AG08395 (cell line): ENCODE data around the gene BICRAL.
"Not testable (repeated sequence)": the region's sequence is repeated elsewhere in the genome, so short reads cannot be mapped to it uniquely, and the experiment has no call there.

Experiments used
- DNase-seq: peaks from one replicate; pipeline ENCODE4 v3.0.0; 2012; ENCODE audit warnings: mixed read lengths, low spot score

The BICRAL gene

DNA sequence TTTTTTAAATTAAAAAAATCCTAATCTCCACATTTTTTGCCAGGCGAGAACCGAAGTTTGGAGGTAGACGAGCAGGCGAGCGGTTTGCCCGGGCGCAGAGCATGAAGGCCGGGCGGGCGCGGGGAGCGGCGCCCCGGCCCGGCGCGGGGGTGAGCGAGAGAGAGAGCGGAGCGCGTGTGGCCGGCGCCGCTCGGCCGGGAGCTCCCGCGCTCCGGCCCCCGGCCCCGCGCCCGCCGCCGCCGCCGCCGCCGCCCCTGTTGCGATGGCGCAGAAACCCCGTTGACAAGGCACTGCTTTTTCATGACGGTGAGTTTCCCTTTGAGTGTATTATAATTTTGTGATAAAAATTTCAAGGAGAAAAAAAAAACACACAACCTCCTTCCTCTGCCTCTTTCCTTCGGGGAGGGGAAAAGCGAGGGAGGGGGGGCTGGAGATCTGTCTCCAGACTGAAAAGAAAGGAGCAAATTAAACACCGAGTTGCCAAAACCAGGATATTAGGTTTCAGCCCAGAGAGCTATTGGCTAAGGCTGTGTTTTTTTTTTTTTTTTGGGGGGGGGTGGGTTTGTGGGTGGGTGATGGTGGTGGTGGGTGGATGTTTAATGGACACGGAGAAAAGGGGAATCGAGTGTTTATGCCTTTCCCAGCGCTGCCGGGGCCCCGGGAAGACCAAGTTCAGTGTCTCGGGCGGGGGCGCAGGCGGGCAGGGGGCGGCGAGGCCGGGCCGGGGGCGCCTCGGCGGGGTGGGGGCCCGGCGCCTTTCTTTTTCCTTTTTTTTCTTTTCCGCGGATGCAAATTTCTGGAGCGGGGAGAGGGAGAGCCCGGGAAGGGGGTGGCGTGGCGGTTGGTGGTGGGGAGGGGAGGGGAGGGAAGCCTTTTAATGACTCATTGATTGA lies at the start of gene BICRAL:
TSS of gene BICRAL (plus strand) at position 257 of the 893 bp plus-strand sequence. CDS start 39,971 bp downstream, outside the sequence.
- peak; percentile 77 for DNase-seq

GRCh38 chr6:42733867-42734481 lies 47.9 kb upstream of the BICRAL start:
- not testable (repeated sequence) for DNase-seq

DNA sequence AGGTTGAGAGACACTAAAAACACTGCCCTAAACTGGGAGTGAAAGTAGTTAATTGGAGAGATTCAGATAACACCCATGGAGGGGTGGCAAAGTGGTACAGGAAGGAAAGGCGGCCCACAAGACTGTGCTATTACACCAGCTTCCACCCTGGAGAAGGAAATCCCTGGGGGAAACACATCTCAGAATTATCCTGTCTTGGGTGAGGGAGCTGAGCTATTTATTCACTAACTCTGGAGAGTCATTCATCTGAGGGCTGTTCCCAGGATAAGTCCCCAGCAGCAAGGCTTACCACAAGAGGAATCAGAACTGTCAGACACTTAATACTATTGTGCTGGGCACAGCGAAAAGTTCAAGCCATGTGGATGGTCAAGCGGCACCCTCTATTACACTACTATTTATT lies 45.9 kb upstream of the BICRAL start:
- DNase-seq: no peak

GRCh38 chr6:42740725-42741124 lies 41.1 kb upstream of the BICRAL start:
- no peak for DNase-seq

- DNase-seq: no peak
Measured at GRCh38 chr6:42742116-42742894, 39.5 kb upstream of the BICRAL start.

- DNase-seq: no peak
Measured at GRCh38 chr6:42744351-42744893, 37.4 kb upstream of the BICRAL start.

- DNase-seq: no peak
Measured at GRCh38 chr6:42745083-42745639, 36.7 kb upstream of the BICRAL start.

- DNase-seq: peak; percentile 99
Measured at GRCh38 chr6:42745640-42746462, 36.0 kb upstream of the BICRAL start, which contains the start of gene TBCC. Gene TBCC (minus strand): TSS chr6:42746103. CDS start chr6:42746073, 30 bp downstream.

DNA sequence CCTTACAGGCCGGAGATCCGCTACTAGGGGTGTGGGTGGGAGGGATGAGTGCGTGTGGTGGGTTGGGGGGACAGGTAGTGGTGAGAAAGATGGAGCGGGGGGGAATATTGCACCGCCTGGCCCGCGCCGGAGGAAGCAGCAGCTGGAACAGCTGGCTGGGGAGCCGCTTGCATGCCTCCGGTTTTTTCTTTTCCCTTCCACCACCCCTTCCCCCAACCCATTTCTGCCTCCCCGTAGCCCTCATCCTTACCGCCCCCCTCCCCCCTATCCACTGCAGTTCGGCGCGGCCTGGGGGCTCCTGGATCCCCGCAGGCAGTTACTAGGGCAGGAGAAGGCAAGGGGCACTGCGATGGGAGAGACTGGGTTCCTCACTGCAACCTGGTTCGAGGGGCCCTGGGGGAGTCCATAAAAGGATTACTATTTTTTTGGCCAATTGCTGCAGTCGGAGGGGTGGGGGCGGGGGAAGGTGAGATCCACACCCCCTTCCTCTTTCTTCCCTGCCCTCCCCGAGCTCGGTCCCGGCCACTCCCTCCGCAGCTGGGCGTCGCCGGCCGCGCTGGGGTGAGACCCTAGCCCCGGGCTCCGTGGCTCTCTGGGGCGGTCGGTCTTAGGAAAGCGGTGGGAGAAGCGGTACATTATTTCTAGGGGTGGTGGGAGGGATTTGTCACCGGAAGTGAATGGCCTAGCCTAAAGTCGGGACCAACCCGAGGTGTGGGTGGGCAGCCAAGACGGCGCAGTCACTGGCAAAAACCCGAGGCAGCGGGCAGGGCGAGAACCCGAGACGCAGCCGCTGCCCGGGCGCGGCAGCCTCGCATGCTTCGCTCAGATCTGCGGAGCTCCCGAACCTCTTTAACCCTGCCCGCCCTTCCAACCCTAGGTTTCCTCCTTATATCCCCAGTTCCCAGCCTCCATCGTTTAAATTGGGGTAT lies 35.1 kb upstream of the BICRAL start:
- DNase-seq: peak; percentile 83

- no peak for DNase-seq
Measured at GRCh38 chr6:42748203-42748898, 33.5 kb upstream of the BICRAL start.

- DNase-seq: no peak
Measured at GRCh38 chr6:42751055-42751454, 30.8 kb upstream of the BICRAL start.

- no peak for DNase-seq
Measured at GRCh38 chr6:42754759-42755158, 27.1 kb upstream of the BICRAL start.

DNA sequence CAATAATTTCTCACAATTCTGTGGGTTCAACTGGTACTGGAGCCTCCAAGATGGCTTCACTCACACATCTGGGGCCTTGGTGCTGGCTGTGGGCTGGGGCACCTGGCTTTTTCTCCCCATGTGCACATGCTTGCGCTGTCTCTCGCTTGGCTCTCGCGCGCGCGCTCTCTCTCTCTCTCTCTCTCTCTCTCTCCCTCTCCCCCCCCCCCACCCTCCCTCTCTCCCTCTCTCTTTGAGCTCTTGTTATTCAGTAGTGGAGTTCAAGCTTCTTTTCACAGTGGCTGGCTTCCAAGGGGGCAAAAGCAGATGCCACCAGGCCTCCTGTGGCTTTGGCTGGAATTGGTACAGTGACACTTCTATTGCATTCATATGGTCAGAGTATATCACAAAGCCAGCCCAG lies 25.1 kb upstream of the BICRAL start:
- no peak for DNase-seq

- no peak for DNase-seq
Measured at GRCh38 chr6:42758756-42759430, 23.0 kb upstream of the BICRAL start.

DNA sequence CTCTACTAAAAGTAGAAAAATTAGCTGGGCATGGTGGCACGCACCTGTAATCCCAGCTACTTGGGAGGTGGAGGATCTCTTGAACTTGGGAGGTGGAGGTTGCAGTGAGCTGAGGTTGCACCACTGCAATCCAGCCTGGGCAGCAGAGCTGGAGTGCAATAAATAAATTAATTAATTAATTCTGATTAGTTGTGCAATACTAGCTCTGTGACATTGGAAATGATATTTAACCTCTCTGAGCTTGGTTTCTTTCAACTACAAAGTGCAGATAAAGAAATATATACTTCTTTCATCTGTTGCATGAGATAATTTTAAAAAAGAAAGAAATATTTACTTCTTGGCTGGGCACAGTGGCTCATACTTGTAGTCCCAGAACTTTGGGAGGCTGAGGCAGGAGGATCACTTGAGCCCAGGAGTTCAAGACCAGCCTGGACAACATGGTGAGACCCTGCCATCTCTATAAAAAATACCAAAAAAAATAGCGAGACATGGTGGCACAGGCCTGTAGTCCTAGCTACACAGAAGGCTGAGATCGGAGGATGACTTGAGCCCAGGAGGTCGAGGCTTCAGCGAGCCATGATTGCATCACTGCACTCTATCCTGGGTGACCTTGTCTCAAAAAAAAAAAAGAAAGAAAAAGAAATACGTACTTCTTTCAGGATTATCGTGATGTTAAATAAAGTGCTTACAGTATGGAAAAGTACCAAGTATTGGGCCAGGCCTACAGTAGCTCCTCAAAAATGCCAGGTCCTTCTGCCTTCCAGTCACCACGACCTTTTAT lies 20.4 kb upstream of the BICRAL start:
- DNase-seq: no peak

DNA sequence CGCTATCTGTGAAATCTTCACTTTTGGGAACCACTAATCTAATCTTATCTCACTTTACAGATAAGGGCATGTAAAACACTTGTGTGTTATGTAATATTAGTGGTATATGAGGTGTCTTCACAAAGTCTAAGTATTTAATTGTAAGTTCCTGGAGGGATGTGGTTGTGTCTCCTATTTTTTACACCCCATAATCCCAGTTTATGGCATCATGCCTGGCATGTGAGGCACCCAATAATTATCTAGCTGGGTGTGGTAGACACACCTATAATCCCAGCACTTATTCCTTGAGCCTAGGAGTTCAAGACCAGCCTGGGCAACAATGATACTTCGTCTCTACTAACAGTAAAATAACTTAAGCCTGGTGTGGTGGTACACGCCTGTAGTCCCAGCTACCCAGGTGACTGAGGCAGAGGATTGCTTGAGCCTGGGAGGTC lies 19.4 kb upstream of the BICRAL start:
- DNase-seq: no peak

- DNase-seq: no peak
Measured at GRCh38 chr6:42762950-42763349, 18.9 kb upstream of the BICRAL start.
